Measurements from ENCODE around the gene GIMD1. TPM values are rescaled to one million over a fixed set of nuclear protein-coding genes. Genes with fewer than 3 reads are reported as not detected.

GIMD1 gene
- total and polyA plus RNA-seq, 4 donors = not detected

- H3K36me3 ChIP-seq (ENCODE audit: control insufficient read depth, insufficient read depth, low read length) = no peaks in the 10 kb centered on the region
- H3K4me1 ChIP-seq (ENCODE audit: control insufficient read depth, insufficient read depth, low read length) = no peaks in the 10 kb centered on the region
- H3K9me3 ChIP-seq (ENCODE audit: control insufficient read depth, insufficient read depth, low read length) = no peaks in the 10 kb centered on the region
- no peak overlapping the region for H3K27ac ChIP-seq (ENCODE audit: low read depth, low read length)
- DNase-seq (ENCODE audit: low read depth in 4 of 6, low spot score in 6 of 6) = no peak
- H3K4me3 ChIP-seq (ENCODE audit: low read depth, low read length) = no peak overlapping the region
- WGBS (ENCODE audit: insufficient coverage) = no CpG with 5 or more reads among the region's 3 CpGs
- H3K27me3 ChIP-seq (ENCODE audit: control insufficient read depth, insufficient read depth, low read length) = no peaks in the 10 kb centered on the region
Observed at GRCh38 chr4:106373026-106373425, 4.4 kb upstream of the GIMD1 start.

GRCh38 chr4:106371161-106371560 lies 2.6 kb upstream of the GIMD1 start:
- Histone ChIP-seq H3K4me1 (ENCODE audit: control insufficient read depth, insufficient read depth, low read length) (no peaks in the 10 kb centered on the region), H3K36me3 (ENCODE audit: control insufficient read depth, insufficient read depth, low read length) (no peaks in the 10 kb centered on the region), H3K27ac (ENCODE audit: low read depth, low read length) (no peak overlapping the region), H3K9me3 (ENCODE audit: control insufficient read depth, insufficient read depth, low read length) (no peaks in the 10 kb centered on the region), H3K27me3 (ENCODE audit: control insufficient read depth, insufficient read depth, low read length) (no peaks in the 10 kb centered on the region), H3K4me3 (ENCODE audit: low read depth, low read length) (no peak overlapping the region)
- DNase-seq (ENCODE audit: low read depth in 4 of 6, low spot score in 6 of 6) = no peak

- Histone ChIP-seq H3K9me3 (ENCODE audit: control insufficient read depth, insufficient read depth, low read length) (no peaks in the 10 kb centered on the region), H3K27me3 (ENCODE audit: control insufficient read depth, insufficient read depth, low read length) (no peaks in the 10 kb centered on the region), H3K27ac (ENCODE audit: low read depth, low read length) (no peak overlapping the region), H3K36me3 (ENCODE audit: control insufficient read depth, insufficient read depth, low read length) (no peaks in the 10 kb centered on the region), H3K4me3 (ENCODE audit: low read depth, low read length) (no peak overlapping the region), H3K4me1 (ENCODE audit: control insufficient read depth, insufficient read depth, low read length) (no peaks in the 10 kb centered on the region)
- DNase-seq (ENCODE audit: low read depth in 4 of 6, low spot score in 6 of 6) = no peak
- WGBS (ENCODE audit: insufficient coverage) = 89% methylated on average over 1 of the region's 2 CpGs
Observed at GRCh38 chr4:106370214-106370613, 1.6 kb upstream of the GIMD1 start.

GRCh38 chr4:106369456-106370060 lies 980 bp upstream of the GIMD1 start:
- peak; percentile 24 to 89 (median 56) for DNase-seq (ENCODE audit: low read depth in 4 of 6, low spot score in 6 of 6)
- no CpG with 5 or more reads among the region's 6 CpGs for WGBS (ENCODE audit: insufficient coverage)
- H3K36me3 ChIP-seq (ENCODE audit: control insufficient read depth, insufficient read depth, low read length) = no peaks in the 10 kb centered on the region
- H3K27ac ChIP-seq (ENCODE audit: low read depth, low read length) = no peak overlapping the region
- H3K4me1 ChIP-seq (ENCODE audit: control insufficient read depth, insufficient read depth, low read length) = no peaks in the 10 kb centered on the region
- no peaks in the 10 kb centered on the region for H3K27me3 ChIP-seq (ENCODE audit: control insufficient read depth, insufficient read depth, low read length)
- H3K9me3 ChIP-seq (ENCODE audit: control insufficient read depth, insufficient read depth, low read length) = no peaks in the 10 kb centered on the region
- no peak overlapping the region for H3K4me3 ChIP-seq (ENCODE audit: low read depth, low read length)

GRCh38 chr4:106367072-106367471 lies 1.5 kb downstream of the GIMD1 start:
- H3K36me3 ChIP-seq (ENCODE audit: control insufficient read depth, insufficient read depth, low read length) = no peaks in the 10 kb centered on the region
- 93% methylated on average over 4 of the region's 5 CpGs for WGBS (ENCODE audit: insufficient coverage)
- no peaks in the 10 kb centered on the region for H3K4me1 ChIP-seq (ENCODE audit: control insufficient read depth, insufficient read depth, low read length)
- H3K9me3 ChIP-seq (ENCODE audit: control insufficient read depth, insufficient read depth, low read length) = no peaks in the 10 kb centered on the region
- H3K27ac ChIP-seq (ENCODE audit: low read depth, low read length) = no peak overlapping the region
- DNase-seq (ENCODE audit: low read depth in 4 of 6, low spot score in 6 of 6) = no peak
- H3K4me3 ChIP-seq (ENCODE audit: low read depth, low read length) = no peak overlapping the region
- H3K27me3 ChIP-seq (ENCODE audit: control insufficient read depth, insufficient read depth, low read length) = no peaks in the 10 kb centered on the region

- Histone ChIP-seq H3K9me3 (ENCODE audit: control insufficient read depth, insufficient read depth, low read length) (no peaks in the 10 kb centered on the region), H3K4me3 (ENCODE audit: low read depth, low read length) (no peak overlapping the region), H3K36me3 (ENCODE audit: control insufficient read depth, insufficient read depth, low read length) (no peaks in the 10 kb centered on the region), H3K27ac (ENCODE audit: low read depth, low read length) (no peak overlapping the region), H3K27me3 (ENCODE audit: control insufficient read depth, insufficient read depth, low read length) (no peaks in the 10 kb centered on the region), H3K4me1 (ENCODE audit: control insufficient read depth, insufficient read depth, low read length) (no peaks in the 10 kb centered on the region)
- no peak for DNase-seq (ENCODE audit: low read depth in 4 of 6, low spot score in 6 of 6)
Observed at GRCh38 chr4:106366026-106366425, 2.6 kb downstream of the GIMD1 start.

- H3K27me3 ChIP-seq (ENCODE audit: control insufficient read depth, insufficient read depth, low read length) = no peaks in the 10 kb centered on the region
- H3K4me1 ChIP-seq (ENCODE audit: control insufficient read depth, insufficient read depth, low read length) = no peaks in the 10 kb centered on the region
- H3K9me3 ChIP-seq (ENCODE audit: control insufficient read depth, insufficient read depth, low read length) = no peaks in the 10 kb centered on the region
- H3K36me3 ChIP-seq (ENCODE audit: control insufficient read depth, insufficient read depth, low read length) = no peaks in the 10 kb centered on the region
- WGBS (ENCODE audit: insufficient coverage) = no CpG with 5 or more reads among the region's 1 CpG
- DNase-seq (ENCODE audit: low read depth in 4 of 6, low spot score in 6 of 6) = peak in 1 of 6 donors; percentile 23
- H3K4me3 ChIP-seq (ENCODE audit: low read depth, low read length) = no peak overlapping the region
- H3K27ac ChIP-seq (ENCODE audit: low read depth, low read length) = no peak overlapping the region
Observed at GRCh38 chr4:106365613-106366012, 3.0 kb downstream of the GIMD1 start.

- H3K9me3 ChIP-seq (ENCODE audit: control insufficient read depth, insufficient read depth, low read length) = no peaks in the 10 kb centered on the region
- no peaks in the 10 kb centered on the region for H3K4me1 ChIP-seq (ENCODE audit: control insufficient read depth, insufficient read depth, low read length)
- no peaks in the 10 kb centered on the region for H3K36me3 ChIP-seq (ENCODE audit: control insufficient read depth, insufficient read depth, low read length)
- no peak overlapping the region for H3K27ac ChIP-seq (ENCODE audit: low read depth, low read length)
- H3K27me3 ChIP-seq (ENCODE audit: control insufficient read depth, insufficient read depth, low read length) = no peaks in the 10 kb centered on the region
- no peak for DNase-seq (ENCODE audit: low read depth in 4 of 6, low spot score in 6 of 6)
- WGBS (ENCODE audit: insufficient coverage) = 100% methylated on average over 1 of the region's 1 CpG
- H3K4me3 ChIP-seq (ENCODE audit: low read depth, low read length) = no peak overlapping the region
Observed at GRCh38 chr4:106364282-106364681, 4.3 kb downstream of the GIMD1 start.

- no peak overlapping the region for H3K27ac ChIP-seq (ENCODE audit: low read depth, low read length)
- no peaks in the 10 kb centered on the region for H3K27me3 ChIP-seq (ENCODE audit: control insufficient read depth, insufficient read depth, low read length)
- no peaks in the 10 kb centered on the region for H3K9me3 ChIP-seq (ENCODE audit: control insufficient read depth, insufficient read depth, low read length)
- no peak overlapping the region for H3K4me3 ChIP-seq (ENCODE audit: low read depth, low read length)
- no CpG with 5 or more reads among the region's 3 CpGs for WGBS (ENCODE audit: insufficient coverage)
- H3K4me1 ChIP-seq (ENCODE audit: control insufficient read depth, insufficient read depth, low read length) = no peaks in the 10 kb centered on the region
- H3K36me3 ChIP-seq (ENCODE audit: control insufficient read depth, insufficient read depth, low read length) = no peaks in the 10 kb centered on the region
- no peak for DNase-seq (ENCODE audit: low read depth in 4 of 6, low spot score in 6 of 6)
Observed at GRCh38 chr4:106362086-106362825, 6.3 kb downstream of the GIMD1 start.

- no peak overlapping the region for H3K4me3 ChIP-seq (ENCODE audit: low read depth, low read length)
- no peak for DNase-seq (ENCODE audit: low read depth in 4 of 6, low spot score in 6 of 6)
- no CpG with 5 or more reads among the region's 1 CpG for WGBS (ENCODE audit: insufficient coverage)
- H3K36me3 ChIP-seq (ENCODE audit: control insufficient read depth, insufficient read depth, low read length) = no peaks in the 10 kb centered on the region
- H3K27me3 ChIP-seq (ENCODE audit: control insufficient read depth, insufficient read depth, low read length) = no peaks in the 10 kb centered on the region
- H3K9me3 ChIP-seq (ENCODE audit: control insufficient read depth, insufficient read depth, low read length) = no peaks in the 10 kb centered on the region
- H3K27ac ChIP-seq (ENCODE audit: low read depth, low read length) = no peak overlapping the region
- H3K4me1 ChIP-seq (ENCODE audit: control insufficient read depth, insufficient read depth, low read length) = no peaks in the 10 kb centered on the region
Observed at GRCh38 chr4:106358899-106359298, 9.7 kb downstream of the GIMD1 start.
